Measurements from ENCODE around the gene APOF. TPM values are rescaled to one million over a fixed set of nuclear protein-coding genes. Genes with fewer than 3 reads are reported as not detected.
"Not testable (repeated sequence)": the region's sequence is repeated elsewhere in the genome, so short reads cannot be mapped to it uniquely, and the experiment has no call there.

APOF gene
- total RNA-seq, 4 donors from 2014 or later: not detected

DNA sequence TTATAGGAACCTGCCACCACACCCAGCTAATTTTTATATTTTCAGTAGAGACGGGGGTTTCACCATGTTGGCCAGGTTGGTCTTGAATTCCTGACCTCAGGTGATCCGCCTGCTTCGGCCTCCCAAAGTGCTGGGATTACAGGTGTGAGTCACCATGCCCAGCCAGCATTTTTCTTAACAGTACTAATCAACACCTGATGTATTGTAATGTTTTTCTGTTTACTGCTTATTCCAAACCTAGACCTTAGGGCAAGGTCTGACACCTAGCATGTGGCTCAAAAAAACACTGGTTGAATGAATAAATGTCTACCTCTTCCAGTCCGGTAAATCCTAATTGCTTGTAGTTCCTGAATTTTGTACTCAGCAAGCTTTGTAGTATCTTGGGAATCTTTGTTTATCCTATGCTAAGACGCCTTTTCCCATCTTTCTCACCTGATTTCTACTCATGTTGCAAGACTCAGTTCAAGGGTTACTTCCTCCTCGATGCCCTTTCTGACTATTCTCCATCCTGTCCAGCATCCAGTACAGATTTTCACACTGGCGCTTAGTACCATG is 31.6 kb downstream of the APOF start:
- H3K9me3 ChIP-seq: no peaks in the 10 kb centered on the region
- 91 to 97% methylated on average over 7 of the region's 7 CpGs for WGBS, 2 donors
- peaks cover 0 to 32% (median 8%) of the 10 kb centered on the region in 3 donors for H3K36me3 ChIP-seq
- no peaks in the 10 kb centered on the region for H3K27me3 ChIP-seq
- H3K27ac ChIP-seq: no peak overlapping the region
- DNase-seq (ENCODE audit: low spot score in 2 of 2): no peak
- TF ChIP-seq EP300 (IDR thresholded peaks at IDR 0.05): no peak
- TF ChIP-seq POLR2A (IDR thresholded peaks at IDR 0.05): no peak
- TF ChIP-seq, protein P1, sequence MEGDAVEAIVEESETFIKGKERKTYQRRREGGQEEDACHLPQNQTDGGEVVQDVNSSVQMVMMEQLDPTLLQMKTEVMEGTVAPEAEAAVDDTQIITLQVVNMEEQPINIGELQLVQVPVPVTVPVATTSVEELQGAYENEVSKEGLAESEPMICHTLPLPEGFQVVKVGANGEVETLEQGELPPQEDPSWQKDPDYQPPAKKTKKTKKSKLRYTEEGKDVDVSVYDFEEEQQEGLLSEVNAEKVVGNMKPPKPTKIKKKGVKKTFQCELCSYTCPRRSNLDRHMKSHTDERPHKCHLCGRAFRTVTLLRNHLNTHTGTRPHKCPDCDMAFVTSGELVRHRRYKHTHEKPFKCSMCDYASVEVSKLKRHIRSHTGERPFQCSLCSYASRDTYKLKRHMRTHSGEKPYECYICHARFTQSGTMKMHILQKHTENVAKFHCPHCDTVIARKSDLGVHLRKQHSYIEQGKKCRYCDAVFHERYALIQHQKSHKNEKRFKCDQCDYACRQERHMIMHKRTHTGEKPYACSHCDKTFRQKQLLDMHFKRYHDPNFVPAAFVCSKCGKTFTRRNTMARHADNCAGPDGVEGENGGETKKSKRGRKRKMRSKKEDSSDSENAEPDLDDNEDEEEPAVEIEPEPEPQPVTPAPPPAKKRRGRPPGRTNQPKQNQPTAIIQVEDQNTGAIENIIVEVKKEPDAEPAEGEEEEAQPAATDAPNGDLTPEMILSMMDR (IDR thresholded peaks at IDR 0.05): no peak
- H3K4me1 ChIP-seq: peaks cover 0 to 17% (median 10%) of the 10 kb centered on the region in 4 donors
- no peak overlapping the region for H3K4me3 ChIP-seq

DNA sequence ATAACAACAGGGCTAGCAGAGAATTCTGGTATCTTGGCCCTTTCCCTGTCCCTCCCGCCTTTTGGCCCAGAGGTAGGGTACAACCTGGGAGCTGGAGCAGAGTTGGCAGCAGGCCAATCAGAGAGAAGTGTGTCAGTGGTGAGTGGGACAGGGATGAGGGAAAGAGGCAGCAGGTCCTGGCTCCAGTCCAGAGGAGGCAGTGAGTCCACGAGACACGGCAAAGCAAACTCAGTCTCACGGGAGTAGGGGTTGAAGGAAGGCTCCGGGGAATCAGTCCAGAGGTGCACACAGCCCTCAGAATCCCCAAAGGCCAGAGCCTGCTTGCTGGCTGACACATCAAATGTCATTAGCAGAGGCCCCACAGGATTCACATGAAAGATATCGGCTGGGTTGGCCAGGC is 36.1 kb downstream of the APOF start:
- Histone ChIP-seq H3K27ac (no peak overlapping the region), H3K9me3 (no peaks in the 10 kb centered on the region), H3K4me3 (no peak overlapping the region), H3K4me1 (no peaks in the 10 kb centered on the region), H3K36me3 (peaks cover 0 to 76% (median 31%) of the 10 kb centered on the region in 3 donors), H3K27me3 (no peaks in the 10 kb centered on the region)
- no peak for DNase-seq (ENCODE audit: low spot score in 2 of 2)
- TF ChIP-seq POLR2A (IDR thresholded peaks at IDR 0.05) (no peak), EP300 (IDR thresholded peaks at IDR 0.05) (no peak)
- TF ChIP-seq, protein P1 (IDR thresholded peaks at IDR 0.05): no peak
- WGBS, 2 donors: 75 to 79% methylated on average over 6 of the region's 6 CpGs

DNA sequence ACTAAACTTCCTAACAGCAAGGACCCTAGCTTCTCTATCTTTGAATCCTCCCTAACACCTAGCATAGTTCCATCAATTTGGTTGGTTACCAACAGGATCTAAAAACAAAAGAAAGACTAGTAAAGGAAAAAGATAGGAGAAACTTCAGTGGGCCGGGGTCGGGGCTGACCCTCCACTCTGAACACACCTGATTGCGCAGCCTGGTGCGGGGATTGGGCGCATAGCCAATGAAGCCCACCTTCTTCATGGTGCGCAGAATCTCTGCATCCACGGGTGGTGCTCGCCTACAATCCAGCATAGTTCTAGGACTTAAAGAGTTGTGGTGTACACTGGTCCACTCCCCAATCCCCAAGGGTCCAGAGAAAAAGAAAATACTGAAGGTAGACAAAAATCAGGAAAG is 36.5 kb downstream of the APOF start:
- no peaks in the 10 kb centered on the region for H3K4me1 ChIP-seq
- TF ChIP-seq, protein P1 (IDR thresholded peaks at IDR 0.05): no peak
- no peak for TF ChIP-seq POLR2A (IDR thresholded peaks at IDR 0.05)
- no peak for TF ChIP-seq EP300 (IDR thresholded peaks at IDR 0.05)
- no peak for DNase-seq (ENCODE audit: low spot score in 2 of 2)
- no peak overlapping the region for H3K4me3 ChIP-seq
- no peaks in the 10 kb centered on the region for H3K27me3 ChIP-seq
- peaks cover 0 to 79% (median 31%) of the 10 kb centered on the region in 3 donors for H3K36me3 ChIP-seq
- H3K9me3 ChIP-seq: no peaks in the 10 kb centered on the region
- no peak overlapping the region for H3K27ac ChIP-seq
- WGBS, 2 donors: 95 to 97% methylated on average over 8 of the region's 8 CpGs

DNA sequence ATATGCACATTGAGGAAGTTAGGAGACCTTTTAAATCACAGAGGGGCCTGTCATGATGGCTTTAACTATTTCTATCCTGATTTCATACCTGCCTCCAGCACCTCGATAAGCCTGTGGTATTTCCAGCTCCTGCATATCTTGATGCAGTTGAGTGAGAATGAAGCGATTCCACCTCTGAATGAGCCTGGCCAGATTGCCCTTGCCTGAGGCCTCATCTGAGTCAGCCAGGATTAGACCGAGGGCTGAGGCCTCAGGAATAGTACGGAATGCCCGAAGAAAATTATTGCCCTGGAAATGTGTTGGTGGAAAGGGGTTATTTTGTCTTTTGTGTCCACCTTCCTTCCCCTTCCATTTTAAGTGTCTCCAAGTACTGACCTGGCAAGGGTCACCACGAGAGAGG is 38.5 kb downstream of the APOF start:
- Histone ChIP-seq H3K27ac (no peak overlapping the region), H3K36me3 (peaks cover 0 to 96% (median 31%) of the 10 kb centered on the region in 3 donors), H3K4me1 (no peaks in the 10 kb centered on the region), H3K9me3 (no peaks in the 10 kb centered on the region), H3K27me3 (no peaks in the 10 kb centered on the region), H3K4me3 (no peak overlapping the region)
- no peak for DNase-seq (ENCODE audit: low spot score in 2 of 2)
- WGBS, 2 donors: 90 to 94% methylated on average over 6 of the region's 6 CpGs
- TF ChIP-seq EP300 (IDR thresholded peaks at IDR 0.05) (no peak), POLR2A (IDR thresholded peaks at IDR 0.05) (no peak)
- TF ChIP-seq, protein P1 (IDR thresholded peaks at IDR 0.05): no peak

DNA sequence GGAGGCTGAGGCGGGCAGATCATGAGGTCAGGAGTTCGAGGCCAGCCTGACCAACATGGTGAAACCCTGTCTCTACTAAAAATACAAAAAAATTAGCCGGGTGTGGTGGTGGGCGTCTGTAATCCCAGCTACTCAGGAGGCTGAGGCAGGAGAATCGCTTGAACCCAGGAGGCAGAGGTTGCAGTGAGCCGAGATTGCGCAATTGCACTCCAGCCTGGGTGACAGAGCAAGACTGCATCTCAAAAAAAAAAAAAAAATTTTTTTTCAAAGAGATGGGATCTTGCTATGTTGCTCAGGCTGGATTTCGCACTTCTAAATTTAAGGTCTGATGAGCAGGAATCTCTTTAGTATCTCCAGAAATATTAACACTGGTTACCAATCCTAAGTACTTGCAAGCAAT is 41.0 kb downstream of the APOF start:
- DNase-seq (ENCODE audit: low spot score in 2 of 2); H3K4me1 ChIP-seq; H3K9me3 ChIP-seq; H3K27me3 ChIP-seq; H3K27ac ChIP-seq; H3K4me3 ChIP-seq: not testable (repeated sequence)
- H3K36me3 ChIP-seq: peaks cover 0 to 94% (median 23%) of the 10 kb centered on the region in 3 donors
- 91 to 95% methylated on average over 8 of the region's 8 CpGs for WGBS, 2 donors

DNA sequence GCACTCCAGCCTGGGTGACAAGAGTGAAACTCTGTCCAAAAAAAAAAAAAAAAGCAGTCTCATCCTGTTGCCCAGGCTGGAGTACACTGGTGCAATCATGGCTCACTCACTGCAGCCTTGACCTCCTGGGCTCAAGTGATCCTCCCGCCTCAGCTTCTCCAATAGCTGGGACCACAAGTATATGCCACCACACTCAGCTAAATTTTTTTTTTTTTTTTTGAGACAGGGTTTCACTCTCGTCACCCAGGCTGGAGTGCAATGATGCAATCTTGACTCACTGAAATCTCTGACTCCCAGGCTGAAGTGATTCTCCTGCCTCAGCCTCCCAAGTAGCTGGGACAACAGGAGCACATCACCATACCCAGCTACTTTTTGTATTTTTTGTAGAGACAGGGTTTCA is 41.6 kb downstream of the APOF start:
- Histone ChIP-seq H3K9me3 (no peaks in the 10 kb centered on the region), H3K27me3 (no peaks in the 10 kb centered on the region), H3K4me3 (no peak overlapping the region), H3K36me3 (peaks cover 0 to 89% (median 23%) of the 10 kb centered on the region in 3 donors), H3K4me1 (peaks cover 0 to 8% (median 1%) of the 10 kb centered on the region in 4 donors), H3K27ac (no peak overlapping the region)
- 75 to 92% methylated on average over 2 of the region's 2 CpGs for WGBS, 2 donors
- TF ChIP-seq POLR2A (IDR thresholded peaks at IDR 0.05) (no peak), EP300 (IDR thresholded peaks at IDR 0.05) (no peak)
- TF ChIP-seq, protein P1 (IDR thresholded peaks at IDR 0.05): no peak
- DNase-seq (ENCODE audit: low spot score in 2 of 2): no peak

Measured in tibial nerve (tissue), 4 donors.